Measurements from ENCODE around the gene MYH13.

- TF ChIP-seq EZH2 (IDR thresholded peaks at IDR 0.05; ENCODE audit: insufficient read depth, poor library complexity, severe bottlenecking) (no peak), EZH2phosphoT487 (IDR thresholded peaks at IDR 0.05; ENCODE audit: insufficient read depth, low read depth) (no peak)
Observed at GRCh38 chr17:10372906-10373305, at the start of gene MYH13.
